K562 (cell line): Measurements from ENCODE around the gene CAPN3. TPM values are rescaled to one million over a fixed set of nuclear protein-coding genes. Genes with fewer than 3 reads are reported as not detected.

Source experiments
- EHMT2 ChIP-seq: fragments of 450-650 bp; IDR thresholded peaks from 2 replicates; pipeline ENCODE4 v1.6.1; 2018; ENCODE audit warnings: antibody characterized with exemption
- ETV1 ChIP-seq: fragments of 450-650 bp; conservative IDR thresholded peaks from 2 replicates; pipeline ENCODE4 v1.6.1; 2016; ENCODE audit warnings: missing genetic modification characterization, control low read depth, low read depth, missing compliant biosample characterization
- ETV5 ChIP-seq: sonication (generic); formaldehyde crosslinking; IDR thresholded peaks from 2 replicates; pipeline ENCODE4 v1.4.0; 2020; ENCODE audit warnings: low read depth, mild to moderate bottlenecking, missing genetic modification reagents
- FOXK1 ChIP-seq: sonication (generic); formaldehyde crosslinking; IDR thresholded peaks from 2 replicates; pipeline ENCODE4 v1.8.0; 2022; ENCODE audit warnings: missing genetic modification reagents, mild to moderate bottlenecking, borderline replicate concordance
- FOXP4 ChIP-seq: sonication (generic); formaldehyde crosslinking; IDR thresholded peaks from 2 replicates; pipeline ENCODE4 v1.8.0; 2022; ENCODE audit warnings: mild to moderate bottlenecking, missing genetic modification reagents, borderline replicate concordance
- KLF6 ChIP-seq: fragments of 250-450 bp; sonication (Bioruptor Pico); IDR thresholded peaks from 2 replicates; pipeline ENCODE4 v1.4.0; 2020; ENCODE audit warnings: mild to moderate bottlenecking, moderate library complexity, borderline replicate concordance
- RAD21 ChIP-seq, 2 experiments: fragments of 250-450 bp in 1 of 2; fragments of 450-650 bp in 1 of 2; sonication (Bioruptor Pico) in 1 of 2; formaldehyde crosslinking in 1 of 2; IDR thresholded peaks in 1 of 2; conservative IDR thresholded peaks in 1 of 2; 2 replicates each; pipeline versions ENCODE4 v1.4.0 to v1.8.0; 2020 to 2022; ENCODE audit warnings: mild to moderate bottlenecking in 2 of 2, moderate library complexity in 1 of 2
- REST ChIP-seq, 2 experiments: fragments of 450-650 bp; formaldehyde crosslinking in 1 of 2; IDR thresholded peaks; 2 replicates each; pipeline versions ENCODE4 v1.4.0 to v1.6.1; 2014 to 2020; ENCODE audit warnings: mild to moderate bottlenecking in 2 of 2, borderline replicate concordance in 1 of 2, low read depth in 1 of 2
- SMC3 ChIP-seq: conservative IDR thresholded peaks from 2 replicates; pipeline ENCODE4 v1.6.1; 2011; ENCODE audit warnings: low read depth, low read length, improper control_type of control experiment; ENCODE audit not compliant: insufficient read depth
- YBX1 ChIP-seq: fragments of 450-650 bp; IDR thresholded peaks from 2 replicates; pipeline ENCODE4 v1.7.1; 2016; ENCODE audit warnings: mild to moderate bottlenecking
- ZFP36 ChIP-seq: fragments of 150-350 bp; IDR thresholded peaks from 2 replicates; pipeline ENCODE4 v1.6.1; 2018; ENCODE audit warnings: low read length, low read depth; ENCODE audit not compliant: partially characterized antibody
- ZFP91 ChIP-seq: sonication (generic); formaldehyde crosslinking; IDR thresholded peaks from 2 replicates; pipeline ENCODE4 v1.8.0; 2022; ENCODE audit warnings: mild to moderate bottlenecking, missing genetic modification reagents
- ZNF57 ChIP-seq: fragments of 450-650 bp; formaldehyde crosslinking; IDR thresholded peaks from 2 replicates; pipeline ENCODE4 v1.4.0; 2020; ENCODE audit warnings: mild to moderate bottlenecking, moderate library complexity
- ZNF696 ChIP-seq: fragments of 250-450 bp; sonication (Bioruptor Pico); conservative IDR thresholded peaks from 2 replicates; pipeline ENCODE4 v1.4.0; 2020; ENCODE audit warnings: mild to moderate bottlenecking, moderate library complexity
- ZNF780A ChIP-seq: fragments of 250-450 bp; sonication (Bioruptor Pico); IDR thresholded peaks from 2 replicates; pipeline ENCODE4 v1.5.0; 2021; ENCODE audit warnings: mild to moderate bottlenecking
- polyA plus RNA-seq, 8 experiments: library from polyadenylated mRNA; depleted of rRNA in 4 of 8; stranded (reverse) in 5 of 8; unstranded in 3 of 8; fragments of >200 nt; fragmentation: Nextera tagmentation in 2 of 8; fragmentation: Illumina TruSeq in 1 of 8; extraction: Ambion mirVana in 2 of 8; extraction: Trizol in 1 of 8; gene quantifications; 2 replicates each; pipeline versions ENCODE4 v1.2.1 to v1.2.3, GENCODE V29; 2011 to 2014; ENCODE audit warnings: inconsistent platforms in 1 of 8, missing spikeins in 1 of 8
- total RNA-seq, 7 experiments: library from RNA; depleted of rRNA in 6 of 7; stranded (reverse); fragments of >200 nt in 6 of 7; fragmentation: Illumina TruSeq in 2 of 7; extraction: Trizol in 2 of 7; gene quantifications; 2 replicates each; pipeline versions ENCODE4 v1.2.1 to v1.2.3, GENCODE V29; 2011 to 2021; ENCODE audit warnings: low replicate concordance in 1 of 7

CAPN3 gene
- total and polyA plus RNA-seq, 9 of the 15 experiments (the other 6 are each of a cell fraction or from before 2014, with no cell fraction given) = 0.03 to 0.34 (median 0.20) TPM; not detected in 2

GRCh38 chr15:42385206-42385979, 26.1 kb downstream of the CAPN3 start (continued):
- TF ChIP-seq ZFP91 (no peak), ZNF780A (CRISPR knock-in tag) (no peak), ETV5 (CRISPR knock-in tag) (0 out of 2 replicates have a peak, but pooled peaks have one; percentile 4), REST (IDR thresholded peaks at IDR 0.05; ENCODE audit: borderline replicate concordance) (peak; percentile 53; the same call in 1 of the 2 replicates), REST (CRISPR knock-in tag; IDR thresholded peaks at IDR 0.05; ENCODE audit: low read depth) (no peak), ZFP36 (no peak), ETV1 (tag) (no peak), KLF6 (no peak), EHMT2 (0 out of 2 replicates have a peak, but pooled peaks have one; percentile 9), FOXK1 (CRISPR knock-in tag) (no peak), FOXP4 (CRISPR knock-in tag) (no peak), YBX1 (no peak), RAD21 (CRISPR knock-in tag; conservative IDR thresholded peaks at IDR 0.05 in 1 of 2, IDR thresholded peaks at IDR 0.05 in 1 of 2) (peak; percentile 63 to 82), ZNF696 (no peak), ZNF57 (CRISPR knock-in tag) (no peak), SMC3 (peak; percentile 67; the same call in 1 of the 2 replicates)
